Activated naive CD4-positive, alpha-beta T cell treated with anti-CD3 and anti-CD28 coated beads, Interleukin-2, amount 50 U/mL, for 24 hours (primary cell): Measurements from ENCODE around the gene FGFRL1.

ENCODE experiments used
- H3K27ac Mint-ChIP-seq: one replicate; pipeline ENCODE4 v1.8.0; 2021; ENCODE audit warnings: mild to moderate bottlenecking, mixed read lengths
- H3K27me3 Mint-ChIP-seq: one replicate; pipeline ENCODE4 v1.8.0; 2021; ENCODE audit warnings: mixed read lengths
- H3K36me3 Mint-ChIP-seq: one replicate; pipeline ENCODE4 v1.8.0; 2021; ENCODE audit warnings: mixed read lengths
- H3K4me1 Mint-ChIP-seq: one replicate; pipeline ENCODE4 v1.8.0; 2021; ENCODE audit warnings: mixed read lengths
- H3K4me3 Mint-ChIP-seq: one replicate; pipeline ENCODE4 v1.8.0; 2021; ENCODE audit warnings: mild to moderate bottlenecking, mixed read lengths
- H3K9me3 Mint-ChIP-seq: one replicate; pipeline ENCODE4 v1.8.0; 2021; ENCODE audit warnings: mixed read lengths

Gene FGFRL1

GRCh38 chr4:1074077-1074476, 62.7 kb downstream of the FGFRL1 start:
- no peaks in the 10 kb centered on the region for H3K9me3 Mint-ChIP-seq
- peaks cover 14% of the 10 kb centered on the region for H3K4me1 Mint-ChIP-seq
- peaks cover 5% of the 10 kb centered on the region for H3K27me3 Mint-ChIP-seq
- H3K27ac Mint-ChIP-seq, result no peak overlapping the region
- no peaks in the 10 kb centered on the region for H3K36me3 Mint-ChIP-seq
- no peak overlapping the region for H3K4me3 Mint-ChIP-seq

GRCh38 chr4:1075225-1075624, 63.8 kb downstream of the FGFRL1 start:
- Mint-ChIP-seq H3K4me3 (no peak overlapping the region), H3K4me1 (peaks cover 14% of the 10 kb centered on the region), H3K27me3 (peaks cover 2% of the 10 kb centered on the region), H3K27ac (no peak overlapping the region), H3K9me3 (no peaks in the 10 kb centered on the region), H3K36me3 (no peaks in the 10 kb centered on the region)

- Mint-ChIP-seq H3K27ac (no peak overlapping the region), H3K27me3 (peaks cover 2% of the 10 kb centered on the region), H3K4me3 (no peak overlapping the region), H3K9me3 (no peaks in the 10 kb centered on the region), H3K4me1 (peaks cover 14% of the 10 kb centered on the region), H3K36me3 (no peaks in the 10 kb centered on the region)
These were observed 64.6 kb downstream of the FGFRL1 start for GRCh38 chr4:1075809-1076699.
